T-helper 9 cell (primary cell): ENCODE results near the gene PVR.
"Not testable (repeated sequence)": the region's sequence is repeated elsewhere in the genome, so short reads cannot be mapped to it uniquely, and the experiment has no call there.

Source experiments
- DNase-seq: peaks from one replicate; pipeline ENCODE4 v3.0.0-alpha.2; 2020

PVR gene

DNA sequence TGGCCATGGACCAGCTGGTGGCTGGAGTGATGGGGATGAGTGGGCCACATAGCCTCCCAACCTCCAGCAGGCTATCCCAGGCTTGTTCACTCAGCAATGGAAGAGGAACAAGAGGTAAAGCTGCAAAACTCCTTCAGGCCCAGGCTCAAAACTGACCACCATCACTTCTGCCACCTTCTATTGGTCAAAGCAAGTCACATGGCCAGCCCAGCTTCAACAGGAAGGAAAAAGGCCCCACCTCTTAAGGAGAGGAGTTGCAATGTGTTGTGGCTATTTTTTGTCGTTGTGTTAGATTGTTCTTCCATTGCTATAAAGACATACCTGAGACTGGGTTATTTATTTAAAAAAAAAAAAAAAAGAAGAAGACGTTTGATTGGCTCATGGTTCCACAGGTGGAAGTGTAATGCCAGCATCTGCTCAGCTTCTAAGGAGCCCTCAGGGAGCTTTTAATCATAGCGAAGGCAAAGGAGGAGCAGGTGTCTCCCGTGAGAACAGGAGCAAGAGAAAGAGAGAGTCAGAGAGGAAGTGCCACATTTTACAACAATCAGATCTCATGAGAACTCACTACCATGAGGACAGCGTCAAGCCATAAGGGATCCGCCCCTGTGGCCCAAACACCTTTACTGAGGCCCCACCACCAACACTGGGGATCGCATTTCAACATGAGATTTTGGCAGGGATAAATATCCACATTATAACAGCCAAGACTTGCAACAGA lies 24.9 kb upstream of the PVR start:
- no peak for DNase-seq

DNA sequence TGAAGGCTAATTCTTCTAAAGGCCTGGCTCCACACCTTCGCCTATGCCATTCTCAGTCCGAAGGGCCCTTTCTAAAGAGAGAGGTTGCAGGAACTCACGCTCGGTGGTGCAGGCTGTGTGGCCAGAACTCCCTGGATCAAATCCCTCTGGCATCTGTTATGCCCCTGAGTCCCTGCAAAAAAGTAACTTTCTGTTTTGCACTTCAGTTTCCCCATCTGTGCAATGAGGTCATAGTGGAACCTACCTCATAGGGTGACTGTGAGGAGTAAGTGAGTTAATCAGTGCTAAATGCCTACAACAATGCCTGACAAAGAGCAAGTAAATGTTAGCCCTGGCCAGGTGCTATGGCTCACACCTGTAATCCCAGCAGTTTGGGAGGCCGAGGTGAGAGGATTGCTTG lies 23.0 kb upstream of the PVR start:
- no peak for DNase-seq

DNA sequence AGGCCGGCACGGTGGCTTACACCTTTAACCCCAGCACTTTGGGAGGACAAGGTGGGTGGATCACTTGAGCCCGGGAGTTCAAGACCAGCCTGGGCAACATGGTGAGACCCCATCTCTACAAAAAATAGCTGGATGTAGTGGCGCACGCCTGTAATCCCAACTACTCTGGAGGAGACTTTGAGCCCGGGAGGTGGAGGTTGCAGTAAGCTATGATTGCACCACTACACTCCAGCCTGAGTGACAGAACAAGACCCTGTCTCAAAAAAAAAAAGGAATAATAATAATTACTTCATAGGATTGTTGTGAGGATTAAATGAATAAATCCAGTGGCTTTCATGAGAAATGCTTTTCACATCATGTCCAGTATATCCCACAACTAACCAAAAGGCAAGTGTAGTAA lies 22.3 kb upstream of the PVR start:
- no peak for DNase-seq

DNA sequence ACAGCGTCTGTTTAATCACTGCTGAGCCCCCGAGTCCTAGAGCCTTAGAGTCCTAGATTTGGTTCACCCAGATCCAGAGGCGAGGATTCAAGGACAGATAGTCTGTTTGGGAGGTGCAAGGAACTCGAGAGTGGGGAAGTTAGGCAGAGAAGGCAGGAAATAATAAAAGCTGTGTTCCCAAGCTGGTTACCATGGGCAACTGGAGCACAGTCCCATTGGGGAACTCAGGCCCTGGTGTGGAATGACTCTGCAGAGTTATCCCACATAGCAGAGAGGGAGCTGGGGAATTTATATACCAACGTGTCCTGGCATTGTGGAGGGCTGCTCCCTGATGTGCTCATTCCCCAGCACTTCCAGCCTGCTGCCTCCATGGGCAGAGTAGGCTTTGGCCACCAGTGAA lies 20.6 kb upstream of the PVR start:
- no peak for DNase-seq

DNA sequence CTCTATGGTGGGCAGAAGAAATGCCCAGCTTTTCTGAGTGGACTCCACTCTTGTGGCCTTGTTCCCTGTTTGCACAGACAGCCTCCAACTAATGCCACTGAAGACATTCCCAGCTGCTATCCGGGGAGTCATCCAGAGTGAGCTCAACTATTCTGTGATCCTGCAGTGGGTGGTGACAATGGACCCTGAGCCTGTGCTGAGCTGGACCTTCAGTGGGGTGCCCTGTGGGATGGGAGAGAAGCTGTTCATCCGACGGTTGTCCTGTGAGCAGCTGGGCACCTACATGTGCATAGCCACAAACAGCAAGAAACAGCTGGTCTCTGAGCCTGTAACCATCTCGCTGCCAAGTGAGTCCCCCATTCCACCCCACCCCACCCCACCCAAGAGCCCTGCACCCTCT lies 20.1 kb upstream of the PVR start:
- no peak for DNase-seq

DNA sequence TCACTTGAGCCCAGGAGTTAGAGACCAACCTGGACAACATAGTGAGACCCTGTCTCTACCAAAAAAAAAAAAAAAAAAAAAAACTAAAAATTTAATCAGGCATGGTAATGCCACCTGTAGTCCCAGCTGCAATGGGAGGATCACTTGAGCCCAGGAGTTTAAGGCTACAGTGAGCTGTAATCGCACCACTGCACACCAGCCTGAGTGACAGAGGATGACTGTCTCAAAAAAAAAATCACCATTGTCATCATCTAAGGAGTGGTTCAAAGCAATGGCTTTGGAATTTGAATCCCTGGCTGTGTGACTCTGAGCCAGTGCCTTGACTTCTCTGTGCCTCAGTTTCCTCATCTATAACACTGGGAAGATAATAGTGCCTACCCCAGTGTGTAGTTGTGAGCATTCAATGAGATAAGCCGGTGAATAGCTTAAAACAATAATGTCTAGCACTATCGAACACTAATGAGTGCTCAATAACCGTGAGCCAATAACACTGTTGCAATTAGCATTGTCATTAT lies 18.8 kb upstream of the PVR start:
- DNase-seq = no peak

DNA sequence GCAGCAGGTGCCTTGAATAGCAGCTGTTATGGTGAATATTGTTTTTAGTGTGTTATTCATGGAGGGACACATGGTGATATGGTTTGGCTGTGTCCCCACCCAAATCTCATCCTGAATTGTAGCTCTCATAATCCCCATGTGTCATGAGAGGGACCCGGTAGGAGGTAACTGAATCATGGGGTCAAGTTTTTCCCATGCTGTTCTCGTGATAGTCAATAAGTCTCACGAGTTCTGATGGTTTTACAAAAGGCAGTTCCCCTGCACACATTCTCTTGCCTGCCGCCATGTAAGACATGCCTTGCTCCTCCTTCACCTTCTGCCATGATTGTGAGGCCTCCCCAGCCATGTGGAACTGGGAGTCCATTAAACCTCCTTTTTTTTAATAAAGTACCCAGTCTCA lies 18.1 kb upstream of the PVR start:
- not testable (repeated sequence) for DNase-seq

DNA sequence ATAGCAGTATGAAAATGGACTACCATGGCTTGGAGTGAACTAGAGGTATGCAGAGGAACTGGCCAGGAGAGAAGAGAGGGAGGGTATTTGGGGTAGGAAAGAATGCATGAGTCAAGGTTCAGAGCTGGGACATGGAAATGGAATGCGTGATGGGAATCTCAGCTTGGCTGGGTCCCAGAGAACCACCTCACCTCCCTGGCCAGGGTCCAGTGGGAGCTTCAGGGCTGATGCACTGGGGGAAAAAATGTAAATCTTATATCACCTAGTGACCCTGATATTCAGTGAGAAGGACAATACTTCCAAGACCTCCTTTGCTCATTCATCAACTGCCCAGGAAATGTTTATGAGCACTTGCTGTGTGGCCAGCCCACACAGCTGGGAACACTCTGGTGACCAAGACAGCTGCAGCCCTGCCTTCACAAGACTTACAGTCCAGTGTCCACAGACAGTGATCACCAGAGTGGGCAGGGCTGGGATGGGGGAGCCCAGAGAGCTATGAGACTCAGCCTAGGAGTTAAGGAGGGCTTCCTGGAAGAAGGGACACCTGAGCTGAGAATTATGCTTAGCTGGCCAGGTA lies 17.6 kb upstream of the PVR start:
- no peak for DNase-seq

DNA sequence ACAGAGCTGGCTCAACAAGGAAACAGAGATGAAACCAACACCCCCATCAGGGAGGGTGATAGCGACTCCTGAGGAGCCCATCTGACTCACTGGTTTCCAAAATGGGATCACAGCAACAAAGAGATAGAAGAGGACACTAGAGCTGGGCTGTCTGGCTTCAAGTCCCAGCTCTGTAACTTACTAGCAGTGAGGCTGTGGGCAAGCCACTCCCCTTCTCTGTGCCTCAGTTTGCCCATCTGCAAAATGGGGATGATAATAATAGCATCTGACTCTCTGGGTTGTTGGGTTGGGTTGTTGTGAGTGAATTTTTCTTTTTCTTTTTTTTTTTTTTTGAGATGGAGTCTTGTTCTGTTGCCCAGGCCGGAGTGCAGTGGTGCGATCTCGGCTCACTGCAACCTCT lies 16.1 kb upstream of the PVR start:
- DNase-seq = no peak

DNA sequence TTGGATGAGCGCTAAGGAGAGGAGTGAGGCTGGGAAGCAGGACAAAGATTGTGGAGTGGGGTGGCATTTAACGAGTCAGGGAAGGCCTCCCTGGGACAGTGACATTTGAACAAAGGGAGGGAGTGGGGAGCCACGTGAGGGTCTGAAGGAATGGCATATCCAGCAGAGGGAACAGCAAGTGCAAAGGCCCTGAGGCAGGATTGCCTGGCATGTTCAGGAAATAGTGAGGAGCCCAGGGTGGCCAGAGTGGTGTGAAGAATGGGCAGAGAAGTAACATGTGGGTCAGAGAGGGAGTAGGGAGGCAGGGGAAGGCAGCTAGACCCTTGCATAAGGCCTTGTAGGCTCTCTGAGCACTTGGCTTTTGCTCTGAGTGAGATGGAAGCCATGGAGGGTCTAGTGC lies 14.9 kb upstream of the PVR start:
- DNase-seq = no peak

DNA sequence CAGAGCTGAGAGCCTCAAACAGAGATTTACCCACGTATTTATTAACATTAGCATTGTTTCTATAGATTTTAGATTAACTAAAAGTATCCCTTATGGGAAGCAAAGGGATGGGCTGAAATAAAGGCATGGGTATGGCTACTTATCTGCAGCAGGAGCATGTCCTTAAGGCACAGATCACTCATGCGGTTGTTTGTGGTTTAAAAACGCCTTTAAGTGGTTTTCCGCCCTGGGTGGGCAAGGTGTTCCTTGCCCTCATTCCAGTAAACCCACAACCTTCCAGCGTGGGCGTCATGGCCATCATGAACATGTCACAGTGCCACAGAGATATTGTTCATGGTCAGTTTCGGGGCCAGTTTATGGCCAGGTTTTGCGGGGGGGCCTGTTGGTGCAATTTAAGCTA lies 12.1 kb upstream of the PVR start:
- DNase-seq = not testable (repeated sequence)

DNA sequence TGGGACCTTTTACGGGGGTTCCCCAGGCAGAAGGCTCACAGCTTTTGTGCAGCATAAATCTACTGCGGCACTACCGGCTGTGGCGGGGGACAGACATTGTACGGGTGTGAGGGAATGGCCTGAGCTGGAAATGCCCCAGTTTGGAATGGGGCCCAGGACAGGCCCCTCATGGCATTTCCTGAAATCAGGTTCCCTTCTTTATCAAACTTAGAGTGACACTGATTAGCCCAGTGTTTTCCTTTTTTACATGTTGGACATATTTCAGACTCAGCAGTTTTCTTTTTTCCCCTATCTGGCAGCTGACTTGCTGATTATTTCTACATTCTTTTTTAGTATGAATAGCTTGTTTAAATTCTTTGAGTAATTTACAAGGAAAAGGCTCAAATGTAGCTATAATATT lies 9.7 kb upstream of the PVR start:
- DNase-seq = not testable (repeated sequence)

DNA sequence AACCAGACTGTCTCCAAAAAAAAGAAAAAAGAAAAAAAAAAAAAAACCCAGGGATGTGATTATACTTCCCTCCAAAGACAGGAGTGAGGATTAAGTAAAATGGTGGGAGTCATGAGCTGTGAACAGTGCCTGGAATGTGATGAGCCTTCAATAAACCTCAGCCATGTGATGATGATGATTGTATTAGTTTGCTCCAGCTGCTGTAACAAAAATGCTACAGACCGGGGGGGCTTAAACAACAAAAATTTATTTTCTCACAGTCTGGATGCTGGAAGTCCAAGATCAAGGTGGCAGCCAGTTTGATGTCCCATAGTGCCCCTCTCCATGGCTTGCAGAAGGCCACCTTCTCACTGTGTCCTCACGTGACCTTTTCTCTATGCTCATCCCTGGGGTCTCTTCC lies 8.9 kb upstream of the PVR start:
- DNase-seq = no peak

DNA sequence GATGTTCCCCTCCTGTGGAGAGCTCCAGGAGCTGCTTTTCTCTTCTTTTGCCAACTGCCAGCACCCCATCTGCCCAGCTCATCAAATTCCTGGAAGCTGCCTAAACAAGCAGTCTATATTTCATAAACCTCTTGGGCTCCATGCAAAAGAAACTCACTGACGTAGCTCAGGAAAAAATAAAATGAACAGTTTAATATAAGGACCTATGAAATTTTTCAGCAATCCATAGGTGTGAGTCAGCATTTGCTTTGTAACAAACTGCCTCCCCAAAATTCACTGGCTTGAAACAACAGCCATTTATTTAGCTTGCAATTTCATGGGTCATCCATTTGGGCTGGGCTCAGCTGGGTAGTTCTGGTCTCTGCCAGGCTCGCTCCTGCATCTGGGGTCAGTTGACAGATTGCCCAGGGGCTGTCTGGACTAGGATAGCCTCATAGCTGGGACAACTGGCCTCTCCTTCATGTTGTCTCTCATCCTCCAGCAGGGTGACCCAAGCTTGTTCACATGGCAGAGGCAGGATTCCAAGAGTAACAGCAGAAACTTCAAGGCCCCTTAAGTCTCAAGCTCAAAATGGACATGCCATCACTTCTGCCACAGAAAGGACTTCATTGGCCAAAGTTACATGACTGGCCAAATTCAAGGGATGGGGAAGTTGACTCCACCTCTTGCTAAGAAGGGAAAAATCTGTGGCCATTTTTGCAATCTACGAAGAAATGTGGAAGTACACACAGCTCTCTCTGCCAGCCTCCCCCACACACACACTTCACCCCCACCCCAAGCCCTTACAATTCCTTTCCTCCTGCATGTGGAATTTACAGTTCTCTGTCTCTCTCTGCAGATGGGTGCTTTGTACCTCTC lies 7.9 kb upstream of the PVR start:
- no peak for DNase-seq

DNA sequence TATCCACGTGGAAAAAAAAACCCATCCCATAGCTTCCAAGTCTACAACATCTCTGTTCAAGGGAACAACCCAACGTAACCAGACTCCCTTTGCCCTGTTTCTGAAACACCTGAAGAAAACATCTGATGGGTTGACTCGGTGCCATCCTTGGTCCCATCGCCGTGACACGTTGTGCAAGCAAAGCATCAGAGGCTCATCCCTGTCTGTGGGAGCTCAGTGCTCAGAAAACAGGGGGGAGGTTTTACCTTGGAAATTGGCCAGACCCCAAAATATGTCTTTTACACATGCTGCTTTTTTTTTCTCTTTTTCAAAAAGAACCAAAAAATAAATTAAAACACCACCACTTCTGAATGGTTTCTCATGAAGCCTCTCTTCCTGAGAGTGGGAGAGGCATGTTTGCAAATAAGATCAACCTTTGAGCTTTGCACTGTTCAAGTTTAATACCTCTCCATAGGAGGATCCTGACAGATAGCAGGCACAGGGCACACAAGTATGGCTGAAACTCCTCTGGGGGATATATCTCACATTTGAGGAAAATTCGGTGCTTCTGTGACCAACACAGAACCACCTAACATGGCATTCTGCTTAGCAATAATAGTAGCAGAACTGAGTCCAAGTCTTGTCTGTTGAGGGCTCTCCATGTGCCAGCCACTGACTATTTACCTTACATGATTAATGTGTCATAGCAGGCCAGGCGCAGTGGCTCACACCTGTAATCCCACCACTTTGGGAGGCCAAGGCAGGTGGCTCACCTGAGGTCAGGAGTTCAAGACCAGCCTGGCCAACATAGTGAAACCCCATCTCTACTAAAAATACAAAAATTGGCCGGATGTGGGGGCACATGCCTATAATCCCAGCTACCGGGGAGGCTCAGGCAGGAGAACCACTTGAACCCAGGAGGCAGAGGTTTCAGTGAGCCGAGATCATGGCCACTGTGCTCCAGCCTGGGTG lies 7.0 kb upstream of the PVR start:
- DNase-seq = no peak

DNA sequence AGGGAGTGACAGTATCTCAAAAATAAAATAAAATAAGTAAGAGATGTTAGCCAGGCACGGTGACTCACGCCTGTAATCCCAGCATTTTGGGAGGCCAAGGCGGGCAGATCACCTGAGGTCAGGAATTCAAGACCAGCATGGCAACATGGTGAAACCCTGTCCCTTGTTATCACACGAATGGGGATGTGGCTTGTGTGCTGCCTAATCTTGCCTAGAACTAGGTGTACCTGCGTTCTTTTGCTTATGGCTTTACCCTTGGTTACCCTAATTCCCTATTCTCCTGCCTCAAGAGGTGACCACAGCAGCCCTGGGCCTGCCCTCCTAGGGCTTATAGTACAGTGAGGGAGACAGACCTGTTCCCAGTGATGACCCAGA lies 6.3 kb upstream of the PVR start:
- no peak for DNase-seq

DNA sequence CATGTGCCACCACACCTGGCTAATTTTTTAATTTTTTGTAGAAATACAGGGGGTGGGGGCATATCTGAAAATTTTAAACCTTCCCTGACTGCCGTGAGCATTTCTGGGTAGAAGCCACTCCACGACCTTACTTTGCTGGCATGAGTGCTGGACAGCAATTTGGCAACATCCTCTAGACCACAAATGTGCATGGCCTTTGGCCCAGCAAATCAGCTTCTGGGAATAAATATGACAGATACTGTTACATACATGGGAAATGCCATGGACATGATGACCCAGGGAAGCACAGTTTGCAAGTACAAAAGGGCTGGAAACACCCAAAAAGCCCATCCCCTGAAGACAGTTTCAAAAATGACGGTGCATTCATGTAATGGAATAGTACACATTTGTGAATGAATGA lies 3.2 kb upstream of the PVR start:
- DNase-seq = no peak

DNA sequence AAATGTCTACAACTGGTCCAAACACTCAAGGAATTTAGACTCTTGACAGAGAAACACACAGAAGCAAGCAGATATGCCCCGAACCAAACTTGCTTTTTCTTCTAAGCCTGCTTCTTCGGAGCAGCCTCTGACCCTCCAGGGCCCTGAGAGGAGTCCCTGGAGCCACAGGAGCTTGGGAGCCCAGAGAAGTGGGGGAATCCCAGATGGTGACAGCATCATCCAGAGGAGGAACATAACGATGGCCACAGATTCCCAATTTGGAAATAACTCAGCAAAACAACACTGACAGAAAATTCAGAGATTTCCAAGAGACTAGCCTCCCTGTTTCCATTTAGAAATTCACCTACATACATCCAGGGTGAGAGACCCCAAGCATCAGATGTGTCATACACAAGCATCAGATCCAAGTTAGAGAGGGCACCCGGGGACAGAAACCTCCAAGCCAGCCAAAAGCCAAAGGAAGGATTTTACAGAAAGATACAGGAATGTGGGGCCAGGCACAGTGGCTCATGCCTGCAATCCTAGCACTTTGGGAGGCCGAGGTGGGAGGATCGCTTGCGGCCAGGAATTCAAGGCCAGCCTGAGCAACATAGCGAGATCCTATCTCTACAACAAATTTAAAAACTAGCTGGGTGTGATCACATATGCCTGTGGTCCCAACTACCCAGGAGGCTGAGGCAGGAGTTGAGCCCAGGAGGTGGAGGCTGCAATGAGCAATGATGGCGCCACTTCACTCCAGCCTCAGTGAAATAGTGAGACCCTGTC lies 2.0 kb upstream of the PVR start:
- no peak for DNase-seq

DNA sequence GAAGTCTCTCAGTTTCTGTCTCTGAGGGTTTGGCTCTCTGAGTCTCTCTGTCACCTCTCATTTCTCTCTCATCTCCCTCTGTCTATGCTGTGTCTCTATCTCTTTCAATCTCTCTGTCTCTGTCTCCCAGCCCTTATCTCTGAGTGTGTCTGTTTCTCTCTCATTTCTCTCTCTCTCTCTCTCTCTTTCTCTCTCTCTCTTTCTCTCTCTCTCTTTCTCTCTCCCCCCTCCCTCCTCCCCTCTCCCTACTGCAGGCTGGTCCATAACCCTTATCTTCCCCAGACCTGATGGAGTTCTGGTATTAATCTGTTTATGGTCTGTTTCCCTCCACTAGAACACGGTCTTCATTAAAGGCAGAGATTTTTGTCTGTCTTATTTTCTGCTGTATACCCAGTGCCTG lies 1.3 kb upstream of the PVR start:
- no peak for DNase-seq

DNA sequence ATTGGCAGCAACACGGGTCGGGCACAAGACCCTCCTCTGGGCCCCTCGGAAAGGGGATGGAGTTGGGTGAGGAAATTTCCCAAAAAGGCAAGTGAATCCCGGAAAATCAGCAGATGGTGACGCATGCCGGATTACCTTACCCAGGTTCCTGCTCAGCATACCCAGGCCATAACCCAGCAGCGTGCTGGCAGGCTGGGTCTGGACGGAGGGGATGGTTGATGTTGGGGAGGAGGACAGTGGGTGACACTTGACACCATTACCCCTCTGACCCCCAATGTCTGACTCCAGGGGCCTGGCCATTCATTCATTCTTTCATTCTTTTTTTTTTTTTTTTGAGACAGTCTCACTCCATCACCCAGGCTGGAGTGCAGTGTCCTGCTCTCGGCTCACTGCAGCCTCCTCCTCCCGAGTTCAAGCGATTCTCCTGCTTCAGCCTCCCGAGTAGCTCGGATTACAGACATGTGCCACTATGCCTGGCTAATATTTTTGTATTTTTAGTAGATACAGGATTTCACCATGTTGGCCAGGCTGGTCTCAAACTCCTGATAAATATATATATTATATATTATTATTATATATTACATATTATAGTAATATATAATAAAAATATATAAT lies 799 bp downstream of the PVR start:
- no peak for DNase-seq

DNA sequence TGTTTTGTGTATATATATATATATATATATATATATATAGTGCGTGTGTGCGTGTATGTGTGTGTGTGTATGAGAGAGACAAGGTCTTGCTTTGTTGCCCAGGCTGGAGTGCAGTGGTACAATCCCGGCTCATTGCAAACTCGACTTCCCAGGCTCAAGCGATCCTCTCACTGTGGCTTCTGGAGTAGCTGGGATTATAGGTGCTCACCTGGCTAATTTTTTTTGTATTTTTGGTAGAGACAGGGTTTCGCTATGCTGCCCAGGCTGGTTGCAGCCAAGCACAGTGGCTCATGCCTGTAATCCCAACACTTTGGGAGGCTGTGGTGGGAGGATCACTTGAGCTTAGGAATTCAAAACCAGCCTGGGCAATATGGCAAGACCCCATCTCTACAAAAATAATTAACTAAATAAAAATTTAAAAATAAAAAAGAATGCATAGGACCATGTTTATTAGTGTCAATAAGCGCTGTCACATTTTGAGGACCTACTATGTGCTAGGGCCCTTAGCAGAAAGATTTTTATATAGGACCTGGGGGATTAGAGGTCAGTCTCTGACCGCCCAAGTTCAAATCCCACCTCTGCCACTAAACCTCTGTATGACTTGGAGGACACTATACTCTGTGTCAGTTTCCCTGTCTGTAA lies 1.8 kb downstream of the PVR start:
- no peak for DNase-seq
